ENCODE data around the gene CERCAM.

DNA sequence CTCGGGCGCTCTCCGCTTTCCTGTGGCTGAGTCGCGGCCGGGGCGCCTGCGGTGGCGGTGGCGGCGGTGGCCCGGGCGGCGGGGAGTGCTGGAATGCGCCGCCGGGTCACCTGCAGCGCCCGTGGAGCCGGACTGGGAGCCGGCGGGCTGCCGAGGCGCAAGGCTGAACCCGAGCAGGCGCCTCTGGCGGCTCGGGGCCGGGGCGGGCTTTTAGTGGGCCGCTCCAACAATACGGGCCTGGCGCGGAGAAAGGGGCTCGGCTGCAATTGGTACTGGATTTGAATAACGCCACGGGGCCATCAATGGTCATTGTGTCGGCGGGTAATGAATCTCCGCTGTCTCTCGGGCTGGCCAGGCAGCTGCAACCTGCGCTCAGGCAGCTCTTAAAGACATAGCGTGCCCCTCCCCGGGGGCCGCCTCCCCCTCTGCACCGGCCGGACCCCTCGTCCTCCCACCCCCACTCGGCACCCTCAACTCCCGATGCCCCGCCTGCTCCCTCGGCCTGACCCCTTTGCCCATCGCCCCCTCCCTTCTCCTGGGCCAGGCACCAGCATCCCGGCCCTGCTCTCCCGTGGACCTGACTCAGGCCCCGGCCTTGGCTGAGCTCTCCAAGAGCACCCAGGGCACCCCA, 27.4 kb upstream of the CERCAM start:
- TF ChIP-seq RAD21 (IDR thresholded peaks at IDR 0.05; ENCODE audit: low read length) (no peak), POLR2A (IDR thresholded peaks at IDR 0.05; ENCODE audit: low read depth, low read length) (no peak), CEBPB (IDR thresholded peaks at IDR 0.05; ENCODE audit: low read depth, low read length) (no peak)
- TF ChIP-seq, protein P1, sequence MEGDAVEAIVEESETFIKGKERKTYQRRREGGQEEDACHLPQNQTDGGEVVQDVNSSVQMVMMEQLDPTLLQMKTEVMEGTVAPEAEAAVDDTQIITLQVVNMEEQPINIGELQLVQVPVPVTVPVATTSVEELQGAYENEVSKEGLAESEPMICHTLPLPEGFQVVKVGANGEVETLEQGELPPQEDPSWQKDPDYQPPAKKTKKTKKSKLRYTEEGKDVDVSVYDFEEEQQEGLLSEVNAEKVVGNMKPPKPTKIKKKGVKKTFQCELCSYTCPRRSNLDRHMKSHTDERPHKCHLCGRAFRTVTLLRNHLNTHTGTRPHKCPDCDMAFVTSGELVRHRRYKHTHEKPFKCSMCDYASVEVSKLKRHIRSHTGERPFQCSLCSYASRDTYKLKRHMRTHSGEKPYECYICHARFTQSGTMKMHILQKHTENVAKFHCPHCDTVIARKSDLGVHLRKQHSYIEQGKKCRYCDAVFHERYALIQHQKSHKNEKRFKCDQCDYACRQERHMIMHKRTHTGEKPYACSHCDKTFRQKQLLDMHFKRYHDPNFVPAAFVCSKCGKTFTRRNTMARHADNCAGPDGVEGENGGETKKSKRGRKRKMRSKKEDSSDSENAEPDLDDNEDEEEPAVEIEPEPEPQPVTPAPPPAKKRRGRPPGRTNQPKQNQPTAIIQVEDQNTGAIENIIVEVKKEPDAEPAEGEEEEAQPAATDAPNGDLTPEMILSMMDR (conservative IDR thresholded peaks at IDR 0.05; ENCODE audit: low read depth, low read length) = no peak
- TF ChIP-seq, protein P2, sequence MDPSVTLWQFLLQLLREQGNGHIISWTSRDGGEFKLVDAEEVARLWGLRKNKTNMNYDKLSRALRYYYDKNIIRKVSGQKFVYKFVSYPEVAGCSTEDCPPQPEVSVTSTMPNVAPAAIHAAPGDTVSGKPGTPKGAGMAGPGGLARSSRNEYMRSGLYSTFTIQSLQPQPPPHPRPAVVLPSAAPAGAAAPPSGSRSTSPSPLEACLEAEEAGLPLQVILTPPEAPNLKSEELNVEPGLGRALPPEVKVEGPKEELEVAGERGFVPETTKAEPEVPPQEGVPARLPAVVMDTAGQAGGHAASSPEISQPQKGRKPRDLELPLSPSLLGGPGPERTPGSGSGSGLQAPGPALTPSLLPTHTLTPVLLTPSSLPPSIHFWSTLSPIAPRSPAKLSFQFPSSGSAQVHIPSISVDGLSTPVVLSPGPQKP (IDR thresholded peaks at IDR 0.05; ENCODE audit: borderline replicate concordance, low read depth, low read length) = no peak

Measured in IMR-90 (cell line).